Fibroblast of skin of scalp (primary cell): ENCODE data around the gene FAM76A.
"Not testable (repeated sequence)": the region's sequence is repeated elsewhere in the genome, so short reads cannot be mapped to it uniquely, and the experiment has no call there.

Experiments used
- DNase-seq: peaks from one replicate; pipeline ENCODE4 v3.0.0-alpha.2; 2013

Gene FAM76A

DNA sequence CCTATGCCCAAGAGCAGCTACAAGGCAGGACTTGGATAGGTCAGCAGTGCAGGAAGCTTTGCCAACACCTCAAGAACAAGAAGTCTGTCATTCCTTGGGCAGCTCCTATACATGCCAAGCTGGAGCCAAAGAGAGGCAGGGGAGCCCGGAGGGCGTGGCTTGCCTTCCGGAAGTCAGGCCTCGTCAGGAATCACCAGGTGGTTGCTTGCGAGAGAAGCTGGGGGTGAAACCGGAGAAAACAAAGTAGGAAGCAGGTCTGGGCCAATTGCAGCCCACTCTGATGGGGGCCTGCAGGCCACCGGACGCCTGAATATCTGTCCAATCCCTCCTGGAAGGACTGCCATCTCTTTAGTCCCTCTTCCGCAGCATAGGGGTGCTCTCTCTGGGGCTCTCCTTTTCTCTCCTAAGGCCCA lies 794 bp upstream of the FAM76A start:
- peak; percentile 6 for DNase-seq

DNA sequence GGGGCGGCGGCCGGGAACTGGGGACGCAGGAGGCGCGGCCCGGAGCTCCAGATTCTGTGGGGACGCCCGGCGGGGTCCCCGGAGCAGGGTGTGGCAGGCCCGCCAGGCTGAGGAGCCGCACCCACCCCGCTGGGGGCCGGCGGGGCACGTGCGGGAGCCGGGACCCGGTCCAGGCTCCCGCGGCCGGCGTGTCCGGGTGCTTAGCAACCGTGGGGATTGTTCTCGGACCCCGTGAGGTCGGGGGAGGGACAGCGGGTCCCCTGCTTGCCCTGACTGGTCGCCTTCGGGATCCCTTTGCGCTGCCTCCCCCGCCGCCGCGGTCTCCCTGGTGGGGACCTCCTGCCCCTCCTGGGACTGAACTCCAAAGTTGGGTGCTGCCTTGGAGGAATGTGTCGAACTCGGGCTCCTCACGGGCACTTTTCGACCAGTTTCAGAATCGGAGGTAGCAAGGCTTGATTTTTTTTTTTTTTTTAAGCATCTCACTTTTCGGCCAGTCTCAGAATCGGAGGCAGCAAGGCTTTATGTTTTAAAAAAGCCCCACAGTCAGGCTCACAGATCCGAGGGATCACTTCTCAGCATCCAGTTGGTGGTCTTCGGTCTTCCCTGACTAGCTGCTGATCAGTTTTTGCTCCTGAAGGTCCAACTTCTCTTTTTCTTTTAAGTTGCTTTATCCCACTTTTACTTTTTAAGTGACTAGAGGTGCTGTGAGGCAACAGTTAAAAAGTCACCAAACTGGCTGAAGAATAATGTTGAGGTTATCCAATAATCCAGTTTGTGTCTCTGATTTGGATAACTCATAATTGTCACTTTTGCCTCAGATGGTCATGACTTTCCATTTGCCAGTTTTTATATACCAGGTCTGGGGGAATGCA lies 648 bp downstream of the FAM76A start:
- peak; percentile 37 for DNase-seq

DNA sequence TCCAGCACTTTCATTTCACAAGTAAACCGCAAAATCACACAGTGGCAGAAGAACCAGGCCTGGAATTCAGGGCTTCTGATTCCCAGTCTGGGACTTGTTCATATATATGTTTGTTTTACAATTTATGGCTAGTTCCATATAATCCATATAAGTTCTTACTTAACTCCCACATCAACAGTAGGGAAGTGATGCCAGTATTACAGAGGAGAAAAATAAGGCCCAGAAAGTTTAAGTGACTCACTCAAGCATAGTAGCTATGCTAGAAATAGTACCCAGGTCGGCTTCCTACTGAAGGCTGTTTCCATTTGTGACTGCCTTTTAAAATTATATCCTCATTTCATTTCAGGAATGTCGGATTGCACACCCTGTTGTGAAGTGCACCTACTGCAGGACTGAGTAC lies 1.4 kb downstream of the FAM76A start:
- peak; percentile 25 for DNase-seq

DNA sequence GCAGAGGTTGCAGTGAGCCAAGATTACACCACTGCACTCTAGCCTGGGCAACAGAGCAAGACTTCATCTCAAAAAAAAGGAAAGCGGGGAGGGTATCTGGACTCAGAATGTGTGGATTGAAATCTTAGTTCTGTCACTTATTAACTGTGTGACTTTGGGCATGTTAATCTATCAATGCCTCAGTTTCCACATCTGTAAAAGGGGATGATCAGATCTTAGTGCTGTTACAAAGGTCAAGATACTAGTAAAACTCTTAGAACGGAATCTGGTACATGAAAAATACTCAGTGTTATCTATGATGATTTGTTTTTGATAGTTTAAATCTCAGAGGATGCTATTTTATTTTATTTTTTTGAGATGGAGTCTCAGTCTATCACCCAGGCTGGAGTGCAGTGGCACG lies 10.5 kb downstream of the FAM76A start:
- no peak for DNase-seq

DNA sequence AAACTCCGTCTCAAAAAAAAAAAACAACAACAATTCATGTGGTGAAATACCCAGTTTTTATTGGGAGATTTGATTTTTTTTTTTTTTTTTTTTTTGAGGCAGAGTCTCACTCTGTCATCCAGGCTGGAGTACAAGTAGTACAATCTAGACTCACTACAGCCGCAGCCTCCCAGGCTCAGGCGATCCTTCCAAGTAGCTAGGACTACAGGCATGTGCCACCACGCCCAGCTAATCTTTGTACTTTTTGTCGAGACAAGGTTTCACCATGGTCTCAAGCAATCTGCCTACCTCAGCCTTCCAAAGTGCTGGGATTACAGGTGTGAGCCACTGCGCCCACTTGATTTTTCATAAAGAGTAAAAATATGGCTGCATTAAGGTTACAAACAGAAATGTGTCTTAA lies 15.4 kb downstream of the FAM76A start:
- no peak for DNase-seq

DNA sequence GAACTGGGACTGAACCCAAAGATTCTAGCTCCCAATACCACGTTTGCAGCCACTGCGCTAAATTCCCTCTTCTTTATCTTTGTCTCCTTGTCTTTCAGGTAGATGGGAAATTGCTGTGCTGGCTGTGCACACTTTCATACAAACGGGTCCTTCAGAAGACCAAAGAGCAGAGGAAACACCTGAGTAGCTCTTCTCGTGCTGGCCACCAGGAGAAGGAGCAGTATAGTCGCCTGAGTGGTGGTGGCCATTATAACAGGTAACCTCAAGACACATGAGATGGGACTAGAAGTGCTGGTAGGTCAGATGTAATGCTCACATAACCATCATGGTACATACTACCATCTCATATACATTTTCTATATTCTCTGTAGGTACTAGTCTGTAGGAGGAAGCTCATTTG lies 18.8 kb downstream of the FAM76A start:
- DNase-seq = no peak

DNA sequence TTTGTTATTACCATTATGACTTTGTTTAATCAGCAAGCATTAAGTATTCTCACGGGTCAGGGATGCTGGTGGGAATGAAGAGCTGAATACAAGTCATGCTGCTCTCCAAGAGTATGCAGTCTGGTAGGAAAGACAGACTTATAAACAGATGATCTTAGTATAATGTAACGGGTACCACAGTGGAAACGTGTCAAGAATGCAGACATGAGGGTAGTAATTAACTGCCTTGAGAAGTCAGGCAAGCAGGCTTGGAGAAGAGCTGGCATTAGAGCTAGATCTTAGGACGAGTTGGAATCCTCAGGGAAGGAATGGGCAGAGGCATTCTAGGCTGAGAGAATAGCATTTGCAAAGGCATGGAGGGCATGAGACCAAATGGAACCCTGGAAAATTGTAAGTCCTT lies 19.7 kb downstream of the FAM76A start:
- no peak for DNase-seq

DNA sequence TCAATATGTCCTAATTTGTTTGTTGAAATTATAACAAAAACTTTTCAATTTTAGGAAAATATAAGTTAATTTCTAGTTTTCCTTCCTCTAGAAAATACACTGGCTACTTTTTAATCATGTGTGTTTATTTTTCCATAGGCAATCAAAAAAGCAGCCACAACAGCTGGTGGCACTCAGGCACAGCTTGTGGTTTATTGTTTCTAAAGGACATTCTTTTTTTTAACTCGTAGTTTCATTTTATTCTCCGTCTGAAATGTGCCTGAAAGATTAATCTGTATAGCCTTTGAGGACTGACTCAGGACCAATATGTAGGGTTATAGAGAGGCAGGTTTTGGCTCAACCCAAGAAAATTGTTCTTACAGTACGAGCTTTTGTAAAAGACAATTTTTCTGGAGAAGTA lies 26.6 kb downstream of the FAM76A start:
- DNase-seq = no peak

DNA sequence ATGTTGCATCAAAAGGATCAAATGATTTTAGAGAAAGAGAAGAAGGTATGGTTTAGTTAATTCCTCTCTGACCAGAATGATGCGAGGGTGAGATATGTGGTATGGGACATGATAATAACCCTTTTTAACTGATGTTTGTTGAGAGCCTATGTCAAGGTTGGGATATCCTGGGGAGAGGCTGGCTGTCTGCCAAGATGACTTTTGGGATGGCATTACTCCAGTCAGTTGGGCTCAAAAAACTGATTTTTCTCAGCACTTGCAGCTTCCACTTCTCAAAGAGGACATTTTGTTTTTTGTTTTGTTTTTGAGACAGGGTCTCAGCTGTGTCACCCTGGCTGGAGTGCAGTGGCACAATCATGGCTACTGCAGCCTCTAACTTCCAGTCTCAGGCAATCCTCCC lies 29.5 kb downstream of the FAM76A start:
- peak; percentile 4 for DNase-seq

DNA sequence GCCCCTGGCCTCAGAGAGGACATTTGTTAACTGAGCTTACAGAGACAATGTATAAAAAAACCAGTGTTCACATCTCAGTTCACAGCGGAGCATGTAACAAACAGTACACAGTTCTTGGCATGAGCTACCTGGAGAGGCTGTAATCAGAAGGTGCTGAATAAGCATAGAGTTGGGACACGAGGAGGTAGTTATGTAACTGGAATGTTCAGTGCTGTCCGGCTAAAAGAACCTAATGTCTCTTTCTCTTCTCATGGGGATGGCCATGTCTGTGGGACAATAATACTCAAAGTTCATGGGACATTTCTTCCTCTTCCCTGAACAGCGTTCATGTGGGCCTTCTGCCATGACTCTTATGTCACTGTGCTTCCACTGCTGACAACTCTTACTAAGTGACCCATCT lies 30.1 kb downstream of the FAM76A start:
- DNase-seq = no peak

DNA sequence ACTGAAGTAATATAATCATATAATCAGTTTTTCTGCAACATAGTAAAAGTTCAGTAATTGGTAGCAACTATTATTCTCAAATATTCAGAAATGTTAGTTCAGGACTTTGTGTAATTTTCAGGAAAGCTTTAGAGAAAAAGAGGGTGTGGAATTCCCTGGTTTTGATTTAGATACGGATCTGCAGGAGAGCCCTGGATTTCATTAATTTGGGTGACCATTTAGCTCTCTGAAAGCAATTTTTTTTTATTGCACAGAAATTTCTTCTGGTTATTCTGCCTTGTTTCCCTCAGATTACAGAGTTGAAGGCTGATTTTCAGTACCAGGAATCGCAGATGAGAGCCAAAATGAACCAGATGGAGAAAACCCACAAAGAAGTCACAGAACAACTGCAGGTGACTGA lies 33.5 kb downstream of the FAM76A start:
- DNase-seq = no peak

DNA sequence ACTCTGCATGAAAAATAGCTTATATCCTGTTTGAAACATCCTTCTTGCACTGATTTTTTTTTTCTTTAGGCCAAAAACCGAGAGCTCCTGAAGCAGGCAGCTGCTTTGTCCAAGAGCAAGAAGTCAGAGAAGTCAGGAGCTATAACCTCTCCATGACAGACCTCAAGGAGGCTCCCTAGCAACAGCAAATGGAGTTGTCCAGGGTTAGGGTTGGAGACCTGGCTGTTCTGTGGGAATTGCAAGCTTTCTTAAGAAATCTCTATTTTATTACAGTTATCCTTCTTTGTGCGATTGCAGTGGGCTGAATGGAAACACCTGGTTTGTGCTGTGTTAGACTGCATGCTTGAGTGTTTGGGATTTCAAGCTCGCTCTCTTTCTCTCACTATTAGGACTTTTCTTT lies 34.7 kb downstream of the FAM76A start:
- DNase-seq = peak; percentile 13

DNA sequence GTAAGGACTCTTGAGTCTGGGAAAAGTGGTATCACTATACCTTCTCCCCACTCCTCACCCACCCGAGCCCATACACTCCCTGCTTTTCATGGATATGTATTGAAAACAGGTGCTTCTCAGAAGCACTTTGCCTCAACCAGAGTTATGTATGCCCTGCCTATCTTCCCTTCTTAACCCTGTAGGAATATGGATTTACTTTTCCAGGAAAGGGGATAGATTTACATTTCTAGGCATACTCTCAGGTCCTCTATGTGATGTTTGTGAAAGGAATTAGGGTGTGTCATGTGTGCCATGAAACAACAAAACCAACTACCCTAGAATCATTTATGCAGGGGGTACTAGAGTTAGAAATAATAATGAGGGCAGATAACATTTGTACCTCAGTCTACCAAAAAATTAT lies 36.3 kb downstream of the FAM76A start:
- DNase-seq = no peak

DNA sequence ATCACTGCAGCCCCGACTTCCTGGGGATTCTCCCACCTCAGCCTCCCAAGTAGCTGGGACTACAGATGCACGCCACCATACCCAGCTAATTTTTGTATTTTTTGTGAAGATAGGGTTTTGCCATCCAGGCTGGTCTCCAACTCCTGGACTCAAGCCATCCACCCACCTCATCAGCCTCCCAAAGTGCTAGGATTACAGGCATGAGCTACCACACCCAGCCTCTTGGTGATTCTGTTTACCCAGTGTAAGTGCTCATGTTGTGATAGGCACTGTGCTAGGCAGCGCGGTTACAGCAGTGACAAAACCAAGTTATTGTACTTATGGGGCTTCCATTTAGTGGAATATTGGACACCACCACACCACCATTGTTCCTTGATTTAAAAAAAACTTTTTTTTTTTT lies 37.6 kb downstream of the FAM76A start:
- no peak for DNase-seq

DNA sequence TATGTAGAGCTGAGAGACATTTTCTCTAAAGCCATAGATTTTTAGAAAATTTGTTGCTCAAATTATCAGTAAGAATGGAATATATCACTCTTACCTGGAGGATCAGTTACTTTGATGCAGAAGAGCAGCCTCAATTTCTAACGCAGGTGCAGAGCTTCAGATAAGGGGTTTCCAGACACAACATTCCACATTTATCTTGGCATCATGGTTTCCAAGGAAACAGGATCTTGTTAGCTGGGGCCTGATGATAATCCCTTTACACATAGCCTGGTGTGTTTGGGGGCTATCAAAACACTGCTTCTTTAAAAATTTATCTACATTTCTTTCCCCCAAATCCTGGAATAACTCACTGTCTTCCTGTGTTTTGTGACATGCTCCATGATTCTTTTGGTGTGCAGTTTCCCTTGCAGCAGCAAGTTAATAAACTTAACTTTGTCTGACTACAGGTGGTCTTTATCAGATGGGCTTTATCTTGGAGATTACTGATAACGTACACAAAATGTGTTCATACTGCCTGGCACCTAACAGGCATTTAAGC lies 44.6 kb downstream of the FAM76A start:
- DNase-seq = no peak

DNA sequence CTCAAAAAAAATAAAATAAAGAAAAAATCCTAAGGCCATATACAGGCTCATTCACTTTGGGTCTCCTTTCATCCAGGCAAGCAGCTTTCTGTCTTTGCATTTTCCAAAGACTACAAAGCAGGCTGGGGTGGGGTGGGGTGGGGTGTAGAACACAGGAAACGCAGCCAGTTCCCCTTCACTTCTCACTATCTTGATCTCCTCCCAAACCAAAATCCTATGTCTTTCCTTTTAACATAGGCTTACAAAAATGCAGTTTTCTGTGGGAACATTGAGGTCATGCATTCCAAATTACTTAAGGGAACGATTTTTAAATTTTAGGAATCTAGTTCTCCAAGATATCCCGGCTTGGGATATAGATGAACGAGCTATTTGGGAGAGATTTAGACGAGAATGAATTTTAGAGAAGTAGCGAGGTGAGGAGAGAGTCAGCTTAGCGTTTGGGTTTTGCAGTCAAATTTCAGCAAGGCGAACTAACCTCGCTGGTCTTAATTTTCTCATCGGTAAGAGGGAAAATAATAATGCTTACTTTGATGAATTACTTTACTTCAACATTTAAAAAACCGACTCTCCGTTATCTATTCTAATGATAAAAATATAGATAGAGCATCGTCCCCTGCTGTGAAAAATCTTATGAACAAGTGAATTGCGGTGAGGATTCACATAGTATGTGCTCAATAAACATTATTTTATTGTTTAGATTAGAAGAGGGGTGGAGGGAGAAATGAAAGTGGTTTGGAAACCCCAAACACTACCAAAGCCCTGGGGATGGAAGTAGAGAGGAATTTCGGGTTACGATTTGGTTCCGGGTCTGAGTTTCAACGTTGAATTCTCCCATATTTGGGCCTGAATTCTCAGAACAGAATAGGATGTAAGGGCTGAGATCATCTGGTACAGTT lies 46.5 kb downstream of the FAM76A start:
- DNase-seq = peak; percentile 80

DNA sequence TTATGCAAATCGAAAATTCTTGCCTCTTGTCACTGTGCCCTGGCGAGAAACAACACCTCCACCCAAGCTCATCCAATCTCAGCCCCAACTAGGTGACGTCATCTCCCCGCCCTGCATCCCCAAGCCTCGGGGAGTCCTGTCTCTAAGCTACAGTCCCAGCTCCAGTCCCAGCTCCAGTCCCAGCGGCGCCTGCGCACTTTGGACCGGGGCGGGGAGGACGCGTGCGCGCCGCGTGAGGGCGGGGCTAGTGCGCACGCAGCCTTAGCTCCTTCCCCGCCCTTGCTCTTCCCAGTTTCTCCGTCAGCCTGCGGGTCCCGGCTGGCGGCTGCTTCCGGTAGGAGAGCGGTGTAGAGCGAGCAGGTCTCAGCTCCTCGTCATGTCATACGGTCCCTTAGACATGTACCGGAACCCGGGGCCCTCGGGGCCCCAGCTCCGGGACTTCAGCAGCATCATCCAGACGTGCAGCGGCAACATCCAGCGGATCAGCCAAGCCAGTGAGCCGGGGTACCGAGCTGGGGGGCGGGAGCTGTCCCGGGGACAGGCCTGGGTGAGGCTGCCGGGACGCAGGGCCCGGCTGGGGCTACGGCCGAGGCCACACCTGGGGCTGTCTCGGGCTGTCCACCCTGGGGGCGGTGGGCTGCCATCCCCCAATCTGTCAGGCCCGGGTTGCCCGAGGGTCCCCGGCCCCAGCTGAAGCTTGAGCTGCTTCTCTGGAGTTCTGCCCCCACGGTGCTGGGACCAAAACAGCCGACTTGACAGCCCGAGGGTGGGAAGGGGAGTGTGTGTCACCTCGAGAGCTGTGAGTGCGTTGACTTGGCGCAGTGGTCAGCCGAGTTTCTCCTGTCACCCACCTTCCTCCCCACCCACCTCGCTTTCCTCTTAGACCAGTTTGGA lies 47.4 kb downstream of the FAM76A start, which contains the start of gene STX12:
Gene STX12 (plus strand): TSS at position 288 of the 894 bp plus-strand sequence. CDS start 89 bp downstream, at position 377.
- DNase-seq = peak; percentile 100

DNA sequence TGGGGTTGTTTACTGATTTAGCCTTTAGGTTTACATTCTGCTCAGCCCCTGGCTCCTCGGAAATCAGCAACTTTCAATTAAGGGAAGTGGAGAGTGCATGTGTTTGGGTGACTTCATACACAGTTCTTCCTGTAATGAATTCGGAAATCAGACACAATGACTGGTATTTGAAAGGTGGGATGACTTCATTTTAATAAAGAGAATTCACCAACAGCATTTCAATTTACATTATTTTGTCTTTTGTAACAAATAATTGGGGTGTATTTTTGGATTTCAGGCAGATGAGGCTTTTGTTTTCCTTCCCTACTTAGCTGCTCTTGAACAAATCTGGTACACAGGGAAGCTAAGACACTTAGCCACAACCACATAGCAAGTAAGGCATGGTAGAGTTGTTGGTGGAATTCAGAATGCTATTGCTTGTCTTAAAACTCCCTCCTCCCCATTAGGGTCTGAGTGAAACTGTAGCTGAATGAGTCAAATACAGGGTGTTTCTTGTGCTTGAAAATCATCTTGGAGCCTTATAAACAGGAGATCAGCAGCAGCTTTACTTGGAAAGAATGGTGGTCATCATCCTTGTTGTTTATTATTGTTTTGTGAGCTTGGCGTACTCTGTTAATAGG lies 48.2 kb downstream of the FAM76A start:
- peak; percentile 22 for DNase-seq

DNA sequence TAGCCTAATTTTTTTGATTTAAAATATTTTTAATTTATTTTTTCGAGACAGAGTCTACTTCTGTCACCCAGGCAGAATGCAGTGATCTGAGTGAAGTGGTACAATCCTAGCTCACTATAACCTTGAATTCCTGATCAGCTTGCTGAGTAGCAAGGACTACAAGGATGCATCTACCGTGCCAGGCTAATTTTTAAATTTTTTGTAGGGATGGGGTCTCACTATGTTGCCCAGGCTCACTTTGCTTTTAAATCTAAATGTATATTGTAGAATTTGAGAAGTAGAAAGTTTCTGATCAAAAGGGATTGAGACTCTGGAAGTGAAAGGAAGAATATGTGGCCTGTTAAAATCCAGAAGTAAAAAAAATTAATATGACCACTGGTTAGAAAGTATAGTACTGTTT lies 48.9 kb downstream of the FAM76A start:
- DNase-seq = no peak

DNA sequence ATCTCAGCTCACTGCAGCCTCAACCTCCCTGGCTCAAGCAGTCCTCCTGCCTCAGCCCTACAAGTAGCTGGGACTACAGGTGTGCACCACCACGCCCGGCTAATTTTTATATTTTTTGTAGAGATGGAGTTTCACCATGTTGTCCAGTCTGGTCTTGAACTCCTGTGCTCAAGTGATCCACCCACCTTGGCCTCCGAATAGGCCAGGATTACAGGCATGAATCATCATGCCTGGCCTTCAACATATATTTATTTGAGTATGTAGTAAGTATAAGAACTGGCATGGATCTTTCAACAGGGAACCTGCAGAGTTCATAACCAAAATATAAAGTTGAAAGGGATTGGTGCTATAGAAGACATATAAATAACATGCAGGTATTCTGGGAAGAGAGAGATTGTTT lies 49.6 kb downstream of the FAM76A start:
- not testable (repeated sequence) for DNase-seq

DNA sequence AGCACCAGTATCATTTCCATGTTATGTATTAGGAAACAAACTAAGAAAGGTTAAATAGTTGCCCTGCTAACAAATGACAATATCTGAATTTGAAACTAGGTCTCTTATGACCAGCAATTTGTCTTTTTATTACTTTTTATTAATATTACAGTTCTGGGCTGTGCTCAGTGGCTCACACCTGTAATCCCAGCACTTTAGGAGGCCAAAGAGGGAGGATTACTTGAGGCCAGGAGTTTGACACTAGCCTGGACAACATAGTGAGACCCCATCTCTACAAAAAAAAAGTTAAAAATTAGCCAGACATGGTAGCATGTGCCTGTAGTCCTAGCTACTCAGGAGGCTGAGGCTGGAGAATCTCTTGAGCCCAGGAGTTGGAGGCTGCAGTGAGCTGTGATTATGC lies 50.5 kb downstream of the FAM76A start:
- not testable (repeated sequence) for DNase-seq

DNA sequence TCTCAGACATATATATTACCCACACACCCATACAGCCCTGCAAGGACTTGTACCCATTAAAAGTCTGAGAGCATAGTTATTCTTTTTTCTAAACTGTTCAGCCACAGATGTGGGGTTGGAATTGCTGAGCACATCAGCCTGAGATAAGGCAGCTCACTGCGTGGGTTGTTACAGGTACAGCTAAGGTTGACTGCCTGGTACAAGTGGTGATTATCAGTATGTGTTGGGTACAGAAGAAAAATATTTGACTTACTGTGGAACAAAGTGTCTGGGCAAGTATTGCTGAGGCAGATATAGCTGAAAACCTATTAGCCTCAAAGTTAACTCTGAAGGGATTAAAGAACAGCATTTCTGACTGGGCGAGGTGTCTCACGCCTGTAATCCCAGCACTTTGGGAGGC lies 52.3 kb downstream of the FAM76A start:
- no peak for DNase-seq
